Body of pancreas (tissue), 4 donors: Measurements from ENCODE around the gene EXOC3. TPM values are rescaled to one million over a fixed set of nuclear protein-coding genes. Genes with fewer than 3 reads are reported as not detected.

Experiments used
- ATAC-seq: fragments of 150-250 bp; one replicate; pipeline ENCODE4 v1.9.1; 2016
- DNase-seq, 4 donors: peaks; one replicate each; pipeline ENCODE4 v3.0.0-alpha.2; 2019
- H3K27ac ChIP-seq, 4 donors: fragments of 200-600 bp; sonication (generic); 1 replicate in 3 of 4; 2 replicates in 1 of 4; pipeline versions ENCODE4 v1.5.1 to v1.6.1; 2016 to 2019; ENCODE audit warnings: mild to moderate bottlenecking in 1 of 4, mixed read lengths in 1 of 4, moderate library complexity in 1 of 4
- H3K27me3 ChIP-seq, 2 donors: fragments of 200-600 bp; sonication (generic); one replicate each; pipeline ENCODE4 v1.6.0; 2016; ENCODE audit warnings: mild to moderate bottlenecking in 1 of 2
- H3K36me3 ChIP-seq, 2 donors: fragments of 200-600 bp; sonication (generic); replicated peaks in 1 of 2; 2 replicates each; pipeline ENCODE4 v1.5.1; 2016; ENCODE audit warnings: low read depth in 2 of 2; ENCODE audit not compliant: insufficient read depth in 1 of 2
- H3K4me1 ChIP-seq: fragments of 200-600 bp; sonication (generic); one replicate; pipeline ENCODE4 v1.6.0; 2016
- H3K4me3 ChIP-seq, 2 donors: fragments of 200-600 bp; sonication (generic); 1 replicate in 1 of 2; 2 replicates in 1 of 2; pipeline ENCODE4 v1.5.1; 2016 to 2019
- H3K9me3 ChIP-seq, 3 donors: fragments of 200-600 bp; sonication (generic); 1 replicate in 2 of 3; 2 replicates in 1 of 3; pipeline ENCODE4 v1.5.1; 2016
- CTCF ChIP-seq, 7 experiments: fragments of 450-650 bp in 4 of 7; fragments of 200-600 bp in 3 of 7; sonication (generic) in 3 of 7; IDR thresholded peaks; one replicate each; pipeline ENCODE4 v1.5.1; 2016 to 2019; ENCODE audit warnings: antibody characterized with exemption in 7 of 7
- POLR2A ChIP-seq, 3 donors: fragments of 450-650 bp; IDR thresholded peaks; one replicate each; pipeline ENCODE4 v1.6.1; 2016; ENCODE audit warnings: antibody characterized with exemption in 3 of 3, mild to moderate bottlenecking in 2 of 3
- WGBS, 2 donors: methylation state at CpG; one replicate each; pipeline ENCODE4 v1.1.5; 2017; 5-methylcytosine and 5-hydroxymethylcytosine counted together
- intact Hi-C: fragments of 100-400 bp; cut with DNase I; formaldehyde crosslinking; loops from one replicate; pipeline ENCODE4 v1.15.1; 2023
- total RNA-seq, 2 donors: library from RNA; depleted of rRNA; stranded (reverse); fragments of >200 nt; gene quantifications; one replicate each; pipeline ENCODE4 v1.1.0, GENCODE V29; 2016

EXOC3 gene
- total RNA-seq, 2 donors from 2014 or later = 32.2 to 79.1 TPM

GRCh38 chr5:403995-404394 lies 39.0 kb upstream of the EXOC3 start:
- ATAC-seq (no peak), DNase-seq (no peak)
- intact Hi-C loops = no loop called here
- H3K9me3 ChIP-seq = no peaks in the 10 kb centered on the region
- no peak overlapping the region for H3K27ac ChIP-seq
- no peaks in the 10 kb centered on the region for H3K27me3 ChIP-seq
- TF ChIP-seq POLR2A (IDR thresholded peaks at IDR 0.05) (no peak), CTCF (IDR thresholded peaks at IDR 0.05) (no peak)
- no peak overlapping the region for H3K4me3 ChIP-seq
- peaks cover 14% of the 10 kb centered on the region for H3K4me1 ChIP-seq
- H3K36me3 ChIP-seq = no peaks in the 10 kb centered on the region
- 68 to 76% methylated on average over 11 of the region's 11 CpGs for WGBS, 2 donors

GRCh38 chr5:404666-405241 lies 38.2 kb upstream of the EXOC3 start:
- intact Hi-C loops = no loop called here
- ATAC-seq = no peak
- no peak overlapping the region for H3K27ac ChIP-seq
- DNase-seq = no peak
- H3K9me3 ChIP-seq = no peaks in the 10 kb centered on the region
- peaks cover 9% of the 10 kb centered on the region for H3K4me1 ChIP-seq
- H3K36me3 ChIP-seq = no peaks in the 10 kb centered on the region
- WGBS, 2 donors = 73 to 76% methylated on average over 12 of the region's 12 CpGs
- TF ChIP-seq CTCF (IDR thresholded peaks at IDR 0.05) (no peak), POLR2A (IDR thresholded peaks at IDR 0.05) (no peak)
- no peaks in the 10 kb centered on the region for H3K27me3 ChIP-seq
- H3K4me3 ChIP-seq = no peak overlapping the region

- H3K4me1 ChIP-seq = peaks cover 2% of the 10 kb centered on the region
- no peak for ATAC-seq
- H3K27me3 ChIP-seq = no peaks in the 10 kb centered on the region
- no peak overlapping the region for H3K4me3 ChIP-seq
- H3K36me3 ChIP-seq = no peaks in the 10 kb centered on the region
- DNase-seq = no peak
- intact Hi-C loops = no loop called here
- H3K27ac ChIP-seq = no peak overlapping the region
- TF ChIP-seq CTCF (IDR thresholded peaks at IDR 0.05) (no peak), POLR2A (IDR thresholded peaks at IDR 0.05) (no peak)
- no peaks in the 10 kb centered on the region for H3K9me3 ChIP-seq
- 70 to 73% methylated on average over 17 to 18 of the region's 18 CpGs for WGBS, 2 donors
These were observed 37.6 kb upstream of the EXOC3 start for GRCh38 chr5:405421-405820.

GRCh38 chr5:406041-406440 lies 36.9 kb upstream of the EXOC3 start:
- 61% methylated on average over 9 of the region's 9 CpGs for WGBS, 2 donors
- no peaks in the 10 kb centered on the region for H3K27me3 ChIP-seq
- DNase-seq (no peak), ATAC-seq (no peak)
- TF ChIP-seq CTCF (IDR thresholded peaks at IDR 0.05) (no peak), POLR2A (IDR thresholded peaks at IDR 0.05) (no peak)
- H3K9me3 ChIP-seq = no peaks in the 10 kb centered on the region
- no peaks in the 10 kb centered on the region for H3K36me3 ChIP-seq
- H3K4me1 ChIP-seq = no peaks in the 10 kb centered on the region
- H3K4me3 ChIP-seq = no peak overlapping the region
- intact Hi-C loops = no loop called here
- no peak overlapping the region for H3K27ac ChIP-seq

GRCh38 chr5:407051-407450 lies 35.9 kb upstream of the EXOC3 start:
- H3K4me1 ChIP-seq = no peaks in the 10 kb centered on the region
- ATAC-seq = no peak
- intact Hi-C loops = no loop called here
- no peaks in the 10 kb centered on the region for H3K9me3 ChIP-seq
- no peaks in the 10 kb centered on the region for H3K36me3 ChIP-seq
- H3K27ac ChIP-seq = no peak overlapping the region
- TF ChIP-seq CTCF (IDR thresholded peaks at IDR 0.05) = no peak
- TF ChIP-seq POLR2A (IDR thresholded peaks at IDR 0.05) = no peak
- no peak overlapping the region for H3K4me3 ChIP-seq
- DNase-seq = no peak
- 64 to 69% methylated on average over 6 of the region's 6 CpGs for WGBS, 2 donors
- H3K27me3 ChIP-seq = no peaks in the 10 kb centered on the region
